HEK293T (cell line): Measurements from ENCODE around the gene SPATA32.

Experiments
- BHLHE40 ChIP-seq: fragments of 450-650 bp; IDR thresholded peaks from 2 replicates; pipeline ENCODE4 v1.6.1; 2016; ENCODE audit warnings: mild to moderate bottlenecking, moderate library complexity, borderline replicate concordance
- FOXK2 ChIP-seq: fragments of 450-650 bp; IDR thresholded peaks from 2 replicates; pipeline ENCODE4 v1.6.1; 2016; ENCODE audit warnings: mild to moderate bottlenecking
- FOXM1 ChIP-seq: fragments of 450-650 bp; IDR thresholded peaks from 2 replicates; pipeline ENCODE4 v1.6.1; 2017; ENCODE audit warnings: mild to moderate bottlenecking, borderline replicate concordance
- HDGF ChIP-seq: fragments of 450-650 bp; IDR thresholded peaks from 2 replicates; pipeline ENCODE4 v1.6.1; 2017; ENCODE audit warnings: antibody characterized with exemption, borderline replicate concordance
- SP1 ChIP-seq: fragments of 450-650 bp; IDR thresholded peaks from 2 replicates; pipeline ENCODE4 v1.6.1; 2017
- ZNF384 ChIP-seq: fragments of 450-650 bp; IDR thresholded peaks from 2 replicates; pipeline ENCODE4 v1.6.1; 2016
- TF ChIP-seq, protein P1 (sequence below): fragments of 450-650 bp; IDR thresholded peaks from 2 replicates; pipeline ENCODE4 v1.6.1; 2016

GRCh38 chr17:45231481-45232116 lies 30.3 kb downstream of the SPATA32 start:
- TF ChIP-seq FOXM1 (no peak), BHLHE40 (no peak), FOXK2 (no peak), HDGF (no peak), ZNF384 (no peak), SP1 (no peak)
- TF ChIP-seq, protein P1, sequence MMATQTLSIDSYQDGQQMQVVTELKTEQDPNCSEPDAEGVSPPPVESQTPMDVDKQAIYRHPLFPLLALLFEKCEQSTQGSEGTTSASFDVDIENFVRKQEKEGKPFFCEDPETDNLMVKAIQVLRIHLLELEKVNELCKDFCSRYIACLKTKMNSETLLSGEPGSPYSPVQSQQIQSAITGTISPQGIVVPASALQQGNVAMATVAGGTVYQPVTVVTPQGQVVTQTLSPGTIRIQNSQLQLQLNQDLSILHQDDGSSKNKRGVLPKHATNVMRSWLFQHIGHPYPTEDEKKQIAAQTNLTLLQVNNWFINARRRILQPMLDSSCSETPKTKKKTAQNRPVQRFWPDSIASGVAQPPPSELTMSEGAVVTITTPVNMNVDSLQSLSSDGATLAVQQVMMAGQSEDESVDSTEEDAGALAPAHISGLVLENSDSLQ, result no peak
